Karpas-422 (cell line): ENCODE data around the gene VPREB1. TPM values are rescaled to one million over a fixed set of nuclear protein-coding genes. Genes with fewer than 3 reads are reported as not detected.
"Not testable (repeated sequence)": the region's sequence is repeated elsewhere in the genome, so short reads cannot be mapped to it uniquely, and the experiment has no call there.

Experiments
- DNase-seq: peaks from one replicate; pipeline ENCODE4 v3.0.0-alpha.2; 2015
- H2AFZ ChIP-seq: fragments of 200-600 bp; sonication (generic); 2 replicates; pipeline ENCODE4 v1.6.1; 2014; ENCODE audit warnings: antibody characterized with exemption, low read length, mixed read lengths
- H3K27ac ChIP-seq: fragments of 200-600 bp; sonication (generic); 2 replicates; pipeline ENCODE4 v1.5.1; 2014; ENCODE audit warnings: mild to moderate bottlenecking, low read length, moderate library complexity
- H3K27me3 ChIP-seq: fragments of 200-600 bp; sonication (generic); 2 replicates; pipeline ENCODE4 v1.6.1; 2014; ENCODE audit warnings: low read length, mixed read lengths
- H3K36me3 ChIP-seq: fragments of 200-600 bp; sonication (generic); 2 replicates; pipeline ENCODE4 v1.6.1; 2014; ENCODE audit warnings: low read length, mixed read lengths; ENCODE audit not compliant: insufficient read depth
- H3K4me1 ChIP-seq: fragments of 200-600 bp; sonication (generic); 2 replicates; pipeline ENCODE4 v1.6.1; 2014; ENCODE audit warnings: mild to moderate bottlenecking, low read length, mixed read lengths
- H3K4me2 ChIP-seq: fragments of 200-600 bp; sonication (generic); 2 replicates; pipeline ENCODE4 v1.6.1; 2014; ENCODE audit warnings: low read length, low read depth, mild to moderate bottlenecking; ENCODE audit not compliant: poor library complexity, severe bottlenecking
- H3K4me3 ChIP-seq: fragments of 200-600 bp; sonication (generic); 2 replicates; pipeline ENCODE4 v1.5.1; 2014; ENCODE audit warnings: mild to moderate bottlenecking, antibody characterized with exemption, low read length, mixed read lengths
- H3K79me2 ChIP-seq: fragments of 200-600 bp; sonication (generic); 2 replicates; pipeline ENCODE4 v1.6.1; 2014; ENCODE audit warnings: mild to moderate bottlenecking, low read length, mixed read lengths
- H3K9ac ChIP-seq: fragments of 200-600 bp; sonication (generic); 2 replicates; pipeline ENCODE4 v1.6.0; 2014; ENCODE audit warnings: low read length
- H3K9me2 ChIP-seq: fragments of 200-600 bp; sonication (generic), shearing (Covaris generic); replicated peaks from 2 replicates; pipeline ENCODE4 v1.6.0; 2014; ENCODE audit warnings: mild to moderate bottlenecking, low read length, moderate library complexity; ENCODE audit not compliant: insufficient read depth
- H3K9me3 ChIP-seq: fragments of 300-700, 200-600 bp; sonication (generic); 2 replicates; pipeline ENCODE4 v1.6.1; 2014; ENCODE audit warnings: low read length, mixed read lengths
- H4K20me1 ChIP-seq: fragments of 200-600 bp; sonication (generic); 2 replicates; pipeline ENCODE4 v1.6.1; 2014; ENCODE audit warnings: mild to moderate bottlenecking, antibody characterized with exemption, low read length, low read depth; ENCODE audit not compliant: insufficient read depth
- total RNA-seq: library from RNA; depleted of rRNA; stranded (reverse); fragments of >200 nt; shearing (Covaris generic); gene quantifications from 2 replicates; pipeline ENCODE4 v1.2.3, GENCODE V29; 2014; ENCODE audit warnings: low replicate concordance

The VPREB1 gene
- total RNA-seq, 1 experiment from 2014 or later = not detected

GRCh38 chr22:22245935-22246525 is 1.4 kb downstream of the VPREB1 start:
- Histone ChIP-seq H3K9me2 (no peaks in the 10 kb centered on the region), H2AFZ (no peak overlapping the region), H3K79me2 (no peaks in the 10 kb centered on the region), H3K9me3 (no peaks in the 10 kb centered on the region), H3K4me2 (no peak overlapping the region), H4K20me1 (no peaks in the 10 kb centered on the region), H3K27me3 (no peaks in the 10 kb centered on the region), H3K4me1 (peaks cover 5% of the 10 kb centered on the region; the same call in 1 of the 2 replicates), H3K36me3 (no peaks in the 10 kb centered on the region), H3K9ac (no peak overlapping the region), H3K27ac (no peak overlapping the region), H3K4me3 (no peak overlapping the region)
- DNase-seq = no peak

- no peak overlapping the region for H3K4me2 ChIP-seq
- no peak overlapping the region for H2AFZ ChIP-seq
- H3K36me3 ChIP-seq = no peaks in the 10 kb centered on the region
- no peak overlapping the region for H3K9ac ChIP-seq
- H3K4me1 ChIP-seq = peaks cover 5% of the 10 kb centered on the region; the same call in 1 of the 2 replicates
- no peak overlapping the region for H3K4me3 ChIP-seq
- H3K9me3 ChIP-seq = no peaks in the 10 kb centered on the region
- H3K79me2 ChIP-seq = no peaks in the 10 kb centered on the region
- no peaks in the 10 kb centered on the region for H4K20me1 ChIP-seq
- no peaks in the 10 kb centered on the region for H3K27me3 ChIP-seq
- no peak for DNase-seq
- H3K9me2 ChIP-seq = no peaks in the 10 kb centered on the region
- H3K27ac ChIP-seq = no peak overlapping the region
These were observed 2.1 kb downstream of the VPREB1 start for GRCh38 chr22:22246706-22247105.

- no peaks in the 10 kb centered on the region for H3K79me2 ChIP-seq
- no peaks in the 10 kb centered on the region for H3K9me3 ChIP-seq
- no peak overlapping the region for H3K4me3 ChIP-seq
- no peak overlapping the region for H2AFZ ChIP-seq
- no peak overlapping the region for H3K4me2 ChIP-seq
- no peaks in the 10 kb centered on the region for H3K27me3 ChIP-seq
- H3K4me1 ChIP-seq = peaks cover 5% of the 10 kb centered on the region; the same call in 1 of the 2 replicates
- no peak overlapping the region for H3K9ac ChIP-seq
- no peaks in the 10 kb centered on the region for H4K20me1 ChIP-seq
- no peaks in the 10 kb centered on the region for H3K36me3 ChIP-seq
- no peaks in the 10 kb centered on the region for H3K9me2 ChIP-seq
- DNase-seq = no peak
- H3K27ac ChIP-seq = no peak overlapping the region
These were observed 4.3 kb downstream of the VPREB1 start for GRCh38 chr22:22248878-22249277.

GRCh38 chr22:22250651-22251050 is 6.1 kb downstream of the VPREB1 start:
- not testable (repeated sequence) for H3K36me3 ChIP-seq, H3K27ac ChIP-seq, H2AFZ ChIP-seq, H3K79me2 ChIP-seq, H3K4me1 ChIP-seq, H4K20me1 ChIP-seq, DNase-seq, H3K4me2 ChIP-seq, H3K4me3 ChIP-seq, H3K9ac ChIP-seq, H3K27me3 ChIP-seq, H3K9me2 ChIP-seq, H3K9me3 ChIP-seq

GRCh38 chr22:22256133-22256532 is 11.5 kb downstream of the VPREB1 start:
- not testable (repeated sequence) for H3K9me3 ChIP-seq, H3K4me2 ChIP-seq, DNase-seq, H3K79me2 ChIP-seq, H4K20me1 ChIP-seq, H3K4me1 ChIP-seq, H3K9ac ChIP-seq, H3K4me3 ChIP-seq, H3K27me3 ChIP-seq, H3K9me2 ChIP-seq, H3K36me3 ChIP-seq, H2AFZ ChIP-seq, H3K27ac ChIP-seq

- H3K27ac ChIP-seq, H2AFZ ChIP-seq, H3K9ac ChIP-seq, H3K36me3 ChIP-seq, H4K20me1 ChIP-seq, H3K4me1 ChIP-seq, H3K9me3 ChIP-seq, H3K9me2 ChIP-seq, H3K4me2 ChIP-seq, H3K27me3 ChIP-seq, DNase-seq, H3K79me2 ChIP-seq, H3K4me3 ChIP-seq: not testable (repeated sequence)
These were observed 14.2 kb downstream of the VPREB1 start for GRCh38 chr22:22258597-22259415.

GRCh38 chr22:22260169-22260568 is 15.6 kb downstream of the VPREB1 start:
- H3K9ac ChIP-seq, H3K9me3 ChIP-seq, DNase-seq, H3K4me1 ChIP-seq, H2AFZ ChIP-seq, H3K4me2 ChIP-seq, H4K20me1 ChIP-seq, H3K27me3 ChIP-seq, H3K4me3 ChIP-seq, H3K36me3 ChIP-seq, H3K79me2 ChIP-seq, H3K9me2 ChIP-seq, H3K27ac ChIP-seq: not testable (repeated sequence)

- H3K9me3 ChIP-seq, H3K9me2 ChIP-seq, H3K27me3 ChIP-seq, H3K79me2 ChIP-seq, H3K36me3 ChIP-seq, DNase-seq, H3K27ac ChIP-seq, H4K20me1 ChIP-seq, H3K4me1 ChIP-seq, H3K4me2 ChIP-seq, H3K9ac ChIP-seq, H2AFZ ChIP-seq, H3K4me3 ChIP-seq: not testable (repeated sequence)
These were observed 16.0 kb downstream of the VPREB1 start for GRCh38 chr22:22260586-22260985.
